Endothelial cell of umbilical vein (primary cell): ENCODE results near the gene FBXL19. TPM values are rescaled to one million over a fixed set of nuclear protein-coding genes. Genes with fewer than 3 reads are reported as not detected.

ENCODE experiments used
- BruUV-seq: library from RNA; stranded (reverse); fragments of 400-500 nt; replicated peaks from 2 replicates; lab custom pipeline; 2021; lab: Mats Ljungman, UMichigan
- CTCF ChIA-PET: fragments of 300-600, 350-600 bp; sonication (Branson Sonifier 250); formaldehyde crosslinking; loops from one replicate; lab custom pipeline; 2021; ENCODE audit warnings: antibody characterized with exemption, inconsistent platforms; lab: Charles Lee
- POLR2A ChIA-PET: fragments of 300-600, 350-600 bp; sonication (Branson Sonifier 250); formaldehyde crosslinking; loops from one replicate; lab custom pipeline; 2021; ENCODE audit warnings: antibody characterized with exemption, inconsistent platforms; lab: Charles Lee
- DNase-seq: peaks from one replicate; pipeline ENCODE4 v3.0.0-alpha.2; 2011; ENCODE audit warnings: low read depth, low spot score
- FAIRE-seq: peaks from 2 replicates; lab custom pipeline; 2011; peaks lifted over from hg19 to GRCh38; lab: Jason Lieb, UNC
- H2AFZ ChIP-seq: 2 replicates; pipeline ENCODE4 v1.6.0; 2012; ENCODE audit warnings: low read depth, low read length, control low read depth, inconsistent platforms
- H3K27ac ChIP-seq: 2 replicates; pipeline ENCODE4 v1.5.1; 2011; ENCODE audit warnings: low read depth, mild to moderate bottlenecking, control low read depth, low read length, moderate library complexity; ENCODE audit not compliant: insufficient read depth
- H3K27me3 ChIP-seq, 2 experiments: 2 replicates each; pipeline versions ENCODE4 v1.6.0 to v1.6.1; 2011; ENCODE audit warnings: low read length in 2 of 2, mixed read lengths in 1 of 2; ENCODE audit not compliant: control insufficient read depth in 2 of 2, insufficient read depth in 2 of 2
- H3K36me3 ChIP-seq, 2 experiments: 2 replicates in 1 of 2; 3 replicates in 1 of 2; pipeline ENCODE4 v1.5.1; 2011; ENCODE audit warnings: low read length in 2 of 2, mild to moderate bottlenecking in 1 of 2, moderate library complexity in 1 of 2; ENCODE audit not compliant: control insufficient read depth in 2 of 2, insufficient read depth in 2 of 2; ENCODE audit errors: extremely low read depth in 1 of 2
- H3K4me1 ChIP-seq: 3 replicates; pipeline ENCODE4 v1.5.1; 2011; ENCODE audit warnings: mild to moderate bottlenecking, low read length; ENCODE audit not compliant: control insufficient read depth, insufficient read depth; ENCODE audit errors: extremely low read depth
- H3K4me2 ChIP-seq: 2 replicates; pipeline ENCODE4 v1.6.1; 2011; ENCODE audit warnings: low read length, control low read depth, mixed read lengths; ENCODE audit not compliant: insufficient read depth
- H3K4me3 ChIP-seq, 3 experiments: fragments of 200-600 bp in 1 of 3; sonication (generic), shearing (Covaris generic) in 1 of 3; replicated peaks in 1 of 3; 2 replicates each; pipeline ENCODE4 v1.5.1; 2011 to 2016; ENCODE audit warnings: control low read depth in 3 of 3, low read length in 3 of 3, mild to moderate bottlenecking in 2 of 3, inconsistent platforms in 1 of 3, low read depth in 1 of 3, moderate library complexity in 1 of 3; ENCODE audit not compliant: insufficient read depth in 1 of 3
- H3K79me2 ChIP-seq: 2 replicates; pipeline ENCODE4 v1.6.0; 2012; ENCODE audit warnings: low read length, inconsistent platforms; ENCODE audit not compliant: control insufficient read depth, insufficient read depth
- H3K9ac ChIP-seq: replicated peaks from 2 replicates; pipeline ENCODE3; 2011; ENCODE audit warnings: low read length, control low read depth; ENCODE audit not compliant: insufficient read depth; ENCODE audit errors: extremely low read depth
- H3K9me1 ChIP-seq: replicated peaks from 3 replicates; pipeline ENCODE4 v1.6.0; 2011; ENCODE audit warnings: mild to moderate bottlenecking, low read length; ENCODE audit not compliant: control insufficient read depth, insufficient read depth; ENCODE audit errors: extremely low read depth
- H3K9me3 ChIP-seq: replicated peaks from 2 replicates; pipeline ENCODE4 v1.5.1; 2012; ENCODE audit warnings: low read length, inconsistent platforms; ENCODE audit not compliant: control insufficient read depth, insufficient read depth
- H4K20me1 ChIP-seq: replicated peaks from 2 replicates; pipeline ENCODE3; 2011; ENCODE audit warnings: mild to moderate bottlenecking, low read length; ENCODE audit not compliant: control insufficient read depth, insufficient read depth; ENCODE audit errors: extremely low read depth
- EZH2 ChIP-seq: IDR thresholded peaks from 2 replicates; pipeline ENCODE4 v1.6.1; 2012; ENCODE audit warnings: borderline replicate concordance, low read depth, mild to moderate bottlenecking, moderate library complexity, low read length, inconsistent platforms; ENCODE audit not compliant: severe bottlenecking
- FOS ChIP-seq: IDR thresholded peaks from 2 replicates; pipeline ENCODE4 v1.6.1; 2011; ENCODE audit warnings: mild to moderate bottlenecking, low read length, moderate library complexity, borderline replicate concordance; ENCODE audit not compliant: insufficient read depth
- GATA2 ChIP-seq: IDR thresholded peaks from 2 replicates; pipeline ENCODE4 v1.7.0; 2011; ENCODE audit warnings: low read depth, mild to moderate bottlenecking, moderate library complexity, mixed read lengths, low read length; ENCODE audit not compliant: insufficient read length, insufficient read depth
- JUN ChIP-seq: IDR thresholded peaks from 2 replicates; pipeline ENCODE4 v1.6.1; 2011; ENCODE audit warnings: borderline replicate concordance, low read depth; ENCODE audit not compliant: insufficient read length, insufficient read depth
- MAX ChIP-seq: IDR thresholded peaks from 2 replicates; pipeline ENCODE4 v1.6.1; 2011; ENCODE audit not compliant: insufficient read depth, insufficient read length
- MYC ChIP-seq: IDR thresholded peaks from one replicate; pipeline ENCODE4 v1.6.1; 2011; ENCODE audit warnings: mild to moderate bottlenecking, low read depth, low read length
- POLR2A ChIP-seq: IDR thresholded peaks from 2 replicates; pipeline ENCODE4 v1.6.1; 2012; ENCODE audit warnings: low read depth, mild to moderate bottlenecking, control low read depth, low read length
- POLR2AphosphoS5 ChIP-seq: IDR thresholded peaks from 2 replicates; pipeline ENCODE4 v1.6.1; 2012; ENCODE audit warnings: low read depth, mild to moderate bottlenecking, control low read depth, low read length, moderate library complexity; ENCODE audit not compliant: insufficient read depth
- dilution Hi-C: fragments of 300-500 bp; cut with MboI; formaldehyde crosslinking; loops from one replicate; pipeline ENCODE4 v1.15.0; 2019; ENCODE audit warnings: low sequenced_read_pairs; ENCODE audit not compliant: extremely low pct_ligation_motif_present
- intact Hi-C: fragments of 100-400 bp; cut with micrococcal nuclease; formaldehyde crosslinking; loops from one replicate; pipeline ENCODE4 v1.10.0; 2022
- polyA plus RNA-seq, 4 experiments: library from polyadenylated mRNA; depleted of rRNA in 3 of 4; stranded (reverse) in 3 of 4; unstranded in 1 of 4; fragments of >200 nt; gene quantifications; 2 replicates each; pipeline versions ENCODE4 v1.2.1 to v1.2.3, GENCODE V29; 2011 to 2012; ENCODE audit warnings: missing spikeins in 1 of 4
- total RNA-seq: library from RNA; stranded (reverse); gene quantifications from 2 replicates; pipeline ENCODE4 v1.2.3, GENCODE V29; 2021
- TF ChIP-seq, protein P1 (sequence below), 2 donors: IDR thresholded peaks; 1 replicate in 1 of 2; 2 replicates in 1 of 2; pipeline ENCODE4 v1.5.1; 2011; ENCODE audit warnings: low read length in 2 of 2, mild to moderate bottlenecking in 2 of 2, moderate library complexity in 2 of 2, control low read depth in 1 of 2, inconsistent platforms in 1 of 2, low read depth in 1 of 2; ENCODE audit not compliant: insufficient read depth in 1 of 2; ENCODE audit errors: extremely low read depth in 1 of 2

FBXL19 gene
- total and polyA plus RNA-seq, 2 donors (not counting 3 experiments of a cell fraction or from before 2014, with no cell fraction given), result 22.1 to 38.0 TPM

GRCh38 chr16:30887927-30888326, 35.4 kb upstream of the FBXL19 start:
- CTCF ChIA-PET, result interaction anchor here (1.4 to 1.7 kb wide), 2 partner anchors 14 to 43 kb away, joined by 4 to 5 read pairs; no protein-coding TSS in a partner anchor

More at GRCh38 chr16:30887927-30888326, 35.4 kb upstream of the FBXL19 start:
- no peaks in the 10 kb centered on the region for H4K20me1 ChIP-seq
- peaks cover 3% of the 10 kb centered on the region for H3K79me2 ChIP-seq
- no peak overlapping the region for H3K9ac ChIP-seq
- H3K9me1 ChIP-seq, result no peaks in the 10 kb centered on the region
- dilution Hi-C loops (no loop called here), intact Hi-C loops (no loop called here)
- H3K36me3 ChIP-seq, result peaks cover 2 to 13% of the 10 kb centered on the region in 2 experiments
- no peaks in the 10 kb centered on the region for H3K27me3 ChIP-seq
- TF ChIP-seq EZH2 (no peak), POLR2A (no peak), JUN (no peak), MAX (no peak), FOS (no peak), POLR2AphosphoS5 (no peak), MYC (no peak), GATA2 (no peak)
- TF ChIP-seq, protein P1, sequence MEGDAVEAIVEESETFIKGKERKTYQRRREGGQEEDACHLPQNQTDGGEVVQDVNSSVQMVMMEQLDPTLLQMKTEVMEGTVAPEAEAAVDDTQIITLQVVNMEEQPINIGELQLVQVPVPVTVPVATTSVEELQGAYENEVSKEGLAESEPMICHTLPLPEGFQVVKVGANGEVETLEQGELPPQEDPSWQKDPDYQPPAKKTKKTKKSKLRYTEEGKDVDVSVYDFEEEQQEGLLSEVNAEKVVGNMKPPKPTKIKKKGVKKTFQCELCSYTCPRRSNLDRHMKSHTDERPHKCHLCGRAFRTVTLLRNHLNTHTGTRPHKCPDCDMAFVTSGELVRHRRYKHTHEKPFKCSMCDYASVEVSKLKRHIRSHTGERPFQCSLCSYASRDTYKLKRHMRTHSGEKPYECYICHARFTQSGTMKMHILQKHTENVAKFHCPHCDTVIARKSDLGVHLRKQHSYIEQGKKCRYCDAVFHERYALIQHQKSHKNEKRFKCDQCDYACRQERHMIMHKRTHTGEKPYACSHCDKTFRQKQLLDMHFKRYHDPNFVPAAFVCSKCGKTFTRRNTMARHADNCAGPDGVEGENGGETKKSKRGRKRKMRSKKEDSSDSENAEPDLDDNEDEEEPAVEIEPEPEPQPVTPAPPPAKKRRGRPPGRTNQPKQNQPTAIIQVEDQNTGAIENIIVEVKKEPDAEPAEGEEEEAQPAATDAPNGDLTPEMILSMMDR (IDR thresholded peaks at IDR 0.05; ENCODE audit: extremely low read depth in 1 of 2, insufficient read depth in 1 of 2, low read depth in 1 of 2, low read length in 2 of 2), result no peak
- no TSS peak for BruUV-seq
- no peaks in the 10 kb centered on the region for H3K9me3 ChIP-seq
- no peak overlapping the region for H2AFZ ChIP-seq
- POLR2A ChIA-PET, result no interaction called here
- no peak overlapping the region for H3K4me3 ChIP-seq
- H3K4me1 ChIP-seq, result peaks cover 2% of the 10 kb centered on the region
- H3K4me2 ChIP-seq, result no peak overlapping the region
- H3K27ac ChIP-seq, result no peak overlapping the region
- FAIRE-seq, result no peak
- no peak for DNase-seq
